ENCODE data around the gene PKLR.
"Not testable (repeated sequence)": the region's sequence is repeated elsewhere in the genome, so short reads cannot be mapped to it uniquely, and the experiment has no call there.

The PKLR gene

GRCh38 chr1:155254228-155254713 lies 47.0 kb downstream of the PKLR start:
- DNase-seq, result no peak

DNA sequence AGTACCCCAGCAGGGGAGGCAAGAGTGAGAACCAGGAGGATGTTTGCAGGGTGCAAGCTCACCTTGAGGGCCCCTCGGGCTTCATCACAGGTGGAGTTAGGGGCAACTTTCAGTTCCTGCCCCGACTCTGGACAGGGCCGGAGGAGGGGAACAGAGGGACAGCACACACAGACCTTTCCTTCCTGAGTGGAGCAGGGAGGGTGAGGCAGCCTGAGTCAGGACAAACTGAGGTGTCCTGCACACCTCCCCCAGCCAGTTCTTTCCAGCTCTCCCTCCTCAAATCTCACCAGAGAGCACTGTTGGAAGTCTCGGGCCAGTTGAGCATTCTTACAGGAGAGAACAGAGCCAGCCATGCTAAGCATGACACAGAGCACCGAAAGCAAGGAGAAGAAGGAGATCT lies 47.4 kb downstream of the PKLR start:
- no peak for DNase-seq

DNA sequence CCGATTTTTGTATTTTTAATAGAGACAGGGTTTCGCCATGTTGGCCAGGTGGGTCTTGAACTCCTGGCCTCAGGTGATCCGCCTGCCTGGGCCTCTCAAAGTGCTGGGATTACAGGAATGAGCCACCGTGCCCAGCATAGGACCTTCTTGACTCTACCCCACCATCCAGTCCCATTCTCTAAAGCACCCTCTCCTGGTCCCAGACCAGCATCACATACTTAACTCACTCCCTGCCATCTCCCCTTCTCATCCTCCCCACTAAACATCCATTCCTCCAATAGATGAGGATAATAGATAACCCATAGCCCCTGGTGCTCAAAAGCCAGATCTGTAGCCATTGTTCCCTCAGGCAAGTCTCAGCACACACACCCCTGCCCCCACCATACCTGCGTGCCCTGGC lies 48.0 kb downstream of the PKLR start:
- DNase-seq, result no peak

GRCh38 chr1:155251566-155251965 lies 49.7 kb downstream of the PKLR start:
- DNase-seq, result no peak

DNA sequence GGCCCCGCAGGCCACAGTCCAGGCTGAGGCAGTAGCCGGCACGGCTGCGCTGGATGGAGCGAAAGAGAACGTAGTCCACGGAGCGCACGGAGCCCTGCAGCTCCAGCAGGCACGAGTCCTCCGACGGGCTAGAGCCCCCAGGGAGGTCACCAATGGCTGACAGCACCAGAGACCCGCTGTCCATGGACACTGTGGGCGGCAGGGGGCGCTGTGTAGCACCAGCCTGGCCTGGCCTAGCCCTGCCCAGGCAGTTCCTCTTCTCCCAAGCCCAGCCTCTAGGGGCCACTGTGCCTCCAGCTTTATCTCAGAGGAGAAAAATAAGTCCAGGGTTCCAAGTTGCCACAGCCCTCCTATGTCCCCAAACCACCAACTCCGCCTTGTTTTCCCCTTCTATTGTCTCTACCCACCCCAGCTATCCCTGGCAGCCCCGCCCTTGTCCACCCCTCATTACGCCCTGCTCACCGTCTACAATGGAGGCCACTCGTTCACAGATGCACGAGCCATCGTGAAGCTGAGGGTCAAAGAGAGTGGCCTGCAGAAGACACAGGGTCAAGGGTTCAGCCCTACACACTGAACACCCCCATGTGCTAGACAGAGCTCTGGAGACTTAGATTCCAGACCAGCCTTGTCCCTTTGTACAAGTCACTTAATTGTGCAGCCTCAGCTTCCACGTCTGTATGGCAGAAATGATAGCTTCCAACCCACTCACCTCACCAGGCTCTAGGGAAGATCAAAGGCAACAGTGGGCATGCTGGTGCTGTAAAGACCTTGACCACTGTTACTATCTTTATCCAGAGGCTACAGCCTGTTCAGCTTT lies 50.4 kb downstream of the PKLR start:
- DNase-seq, result peak; percentile 93

GRCh38 chr1:155250246-155250632 lies 51.0 kb downstream of the PKLR start:
- DNase-seq, result no peak

- DNase-seq, result no peak
These were observed 53.3 kb downstream of the PKLR start for GRCh38 chr1:155247667-155248553.

DNA sequence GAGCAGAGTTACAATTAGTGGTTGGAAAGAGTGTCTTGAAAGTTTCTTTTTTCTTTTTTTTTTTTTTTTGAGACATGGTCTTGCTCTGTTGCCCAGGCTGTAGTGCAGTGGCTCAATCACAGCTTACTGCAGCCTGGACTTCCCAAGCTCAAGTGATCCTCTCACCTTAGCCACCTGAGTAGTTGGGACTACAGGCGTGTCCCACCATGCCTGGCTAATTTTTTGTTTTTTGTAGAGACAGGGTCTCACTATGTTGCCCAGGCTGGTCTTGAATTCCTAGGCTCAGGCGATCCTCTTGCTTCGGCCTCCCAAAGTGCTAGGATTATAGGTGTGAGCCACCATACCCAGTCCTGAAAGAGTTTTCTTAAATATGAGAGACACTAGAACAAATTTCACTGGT lies 54.4 kb downstream of the PKLR start:
- DNase-seq, result not testable (repeated sequence)

- DNase-seq, result no peak
These were observed 56.1 kb downstream of the PKLR start for GRCh38 chr1:155245163-155245524.

DNA sequence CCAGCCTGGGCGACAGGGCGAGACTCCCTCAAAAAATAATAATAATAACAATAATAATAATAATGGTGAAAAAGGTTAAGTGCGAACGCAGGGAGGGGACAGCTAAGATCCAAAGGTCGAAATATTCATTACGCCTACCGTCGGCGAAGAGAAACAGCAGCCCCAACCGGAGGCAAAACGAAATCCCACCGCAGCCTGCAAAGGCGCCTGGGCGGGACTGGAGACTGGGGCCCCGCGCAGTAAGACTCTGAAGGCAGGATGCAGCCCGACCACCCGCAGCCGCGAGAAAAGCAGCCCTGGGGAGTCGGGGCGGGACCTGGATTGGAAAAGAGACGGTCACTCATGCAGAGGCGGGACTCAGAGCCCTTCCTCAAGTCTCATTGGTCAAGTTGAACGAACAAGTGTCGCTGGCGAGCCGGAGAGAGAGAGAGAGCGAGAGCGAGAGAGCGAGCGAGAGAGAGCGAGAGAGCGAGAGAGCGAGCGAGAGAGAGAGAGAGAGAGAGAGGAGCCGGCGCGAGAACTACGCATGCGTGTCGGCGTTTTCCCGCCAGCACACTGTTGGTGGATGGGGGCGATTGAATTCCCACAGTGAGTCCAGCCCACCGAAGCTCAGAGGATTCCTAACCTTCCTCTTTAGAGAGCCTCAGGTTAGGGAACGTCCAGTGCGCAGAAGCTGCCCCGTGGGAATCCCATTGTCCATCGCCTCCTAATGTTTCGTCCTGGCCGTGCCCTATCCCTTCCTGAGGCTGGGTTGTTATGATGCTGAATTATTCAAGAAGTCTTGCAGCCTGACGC lies 56.7 kb downstream of the PKLR start:
- peak; percentile 99 for DNase-seq

DNA sequence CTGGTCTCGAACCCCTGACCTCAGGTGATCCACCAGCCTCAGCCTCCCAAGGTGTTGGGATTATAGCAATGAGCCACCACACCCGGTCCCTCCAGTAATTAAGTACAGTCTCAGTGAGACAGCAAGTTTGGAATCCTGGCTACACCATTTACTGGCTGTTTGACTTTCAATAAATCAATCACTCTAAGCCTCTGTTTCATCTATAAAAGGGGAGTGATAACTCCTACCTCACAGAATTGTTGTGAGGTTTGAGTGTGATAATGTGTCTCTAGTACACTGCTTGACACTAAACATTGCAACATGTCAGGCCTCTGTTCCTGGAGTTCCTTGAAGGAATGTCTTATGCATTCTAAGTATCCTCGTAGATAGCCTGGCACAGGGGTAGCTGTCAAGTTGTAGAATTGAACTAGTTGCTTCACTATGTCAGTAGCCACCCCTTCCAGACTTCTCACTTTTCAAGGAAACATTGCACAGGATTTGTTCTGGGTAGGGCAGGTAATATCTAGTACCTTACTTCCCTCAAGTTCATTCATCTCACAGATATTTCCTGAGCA lies 58.4 kb downstream of the PKLR start:
- no peak for DNase-seq

- no peak for DNase-seq
These were observed 59.4 kb downstream of the PKLR start for GRCh38 chr1:155241841-155242264.

GRCh38 chr1:155241069-155241679 lies 60.1 kb downstream of the PKLR start:
- DNase-seq, result peak; percentile 64
